NCI-H345 (cell line): ENCODE results near the gene RBP4.

Experiments
- DNase-seq: peaks from one replicate; lab custom pipeline; 2025; lab: John Stamatoyannopoulos, UW

RBP4 gene

DNA sequence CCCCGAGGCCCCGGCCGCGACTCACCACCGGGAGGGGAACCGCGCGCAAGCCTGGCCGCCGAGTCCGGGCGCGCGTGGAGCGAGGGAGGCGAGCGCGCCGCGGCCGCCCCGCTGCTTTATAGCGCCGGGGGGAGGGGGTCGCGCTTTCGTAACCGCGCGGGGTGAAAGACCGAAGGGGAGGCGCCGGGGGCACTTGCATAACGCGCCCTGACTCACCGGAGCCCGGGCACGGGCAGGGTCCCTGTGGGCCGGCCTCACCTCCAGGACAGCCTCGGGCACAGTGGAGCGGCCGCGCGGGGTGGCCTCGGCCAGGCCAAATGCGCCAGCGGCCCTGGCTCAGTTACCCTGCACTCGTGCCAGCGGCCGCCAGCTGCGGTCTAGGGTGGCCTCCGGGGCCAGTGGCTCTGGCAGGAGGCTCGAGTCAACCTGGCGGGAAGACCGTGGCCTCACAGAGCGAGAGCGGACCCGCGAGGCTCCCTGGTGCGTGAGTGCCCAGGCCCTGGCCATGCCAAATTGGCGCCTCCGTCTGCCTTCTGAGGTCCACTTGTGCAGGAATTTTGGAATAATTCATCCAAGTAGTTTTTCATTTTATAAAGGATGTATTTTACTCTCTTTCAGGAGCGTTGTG is at the start of gene RBP4:
RBP4 (minus strand) TSS at position 90 of the 628 bp plus-strand sequence. CDS start 207 bp downstream, outside the sequence.
- DNase-seq, result no peak

DNA sequence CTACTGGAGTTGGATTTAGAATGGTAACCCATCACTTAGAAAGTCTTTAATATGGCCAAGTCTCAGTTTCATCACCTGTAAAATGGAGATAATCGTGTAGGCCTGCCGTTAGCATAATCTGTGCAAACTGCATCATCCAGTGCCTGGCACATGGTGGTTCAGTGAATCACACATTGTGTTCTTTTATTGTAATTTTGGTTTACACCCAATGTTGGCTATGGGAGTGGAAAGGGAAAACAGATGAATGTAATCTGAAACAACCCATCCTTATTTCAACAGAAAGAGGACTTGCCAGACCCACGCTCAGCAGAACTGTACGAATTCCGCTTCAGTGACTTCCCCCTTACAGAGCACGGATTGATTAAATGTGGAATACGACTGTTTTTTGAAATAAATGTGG is 38.8 kb upstream of the RBP4 start:
- no peak for DNase-seq

DNA sequence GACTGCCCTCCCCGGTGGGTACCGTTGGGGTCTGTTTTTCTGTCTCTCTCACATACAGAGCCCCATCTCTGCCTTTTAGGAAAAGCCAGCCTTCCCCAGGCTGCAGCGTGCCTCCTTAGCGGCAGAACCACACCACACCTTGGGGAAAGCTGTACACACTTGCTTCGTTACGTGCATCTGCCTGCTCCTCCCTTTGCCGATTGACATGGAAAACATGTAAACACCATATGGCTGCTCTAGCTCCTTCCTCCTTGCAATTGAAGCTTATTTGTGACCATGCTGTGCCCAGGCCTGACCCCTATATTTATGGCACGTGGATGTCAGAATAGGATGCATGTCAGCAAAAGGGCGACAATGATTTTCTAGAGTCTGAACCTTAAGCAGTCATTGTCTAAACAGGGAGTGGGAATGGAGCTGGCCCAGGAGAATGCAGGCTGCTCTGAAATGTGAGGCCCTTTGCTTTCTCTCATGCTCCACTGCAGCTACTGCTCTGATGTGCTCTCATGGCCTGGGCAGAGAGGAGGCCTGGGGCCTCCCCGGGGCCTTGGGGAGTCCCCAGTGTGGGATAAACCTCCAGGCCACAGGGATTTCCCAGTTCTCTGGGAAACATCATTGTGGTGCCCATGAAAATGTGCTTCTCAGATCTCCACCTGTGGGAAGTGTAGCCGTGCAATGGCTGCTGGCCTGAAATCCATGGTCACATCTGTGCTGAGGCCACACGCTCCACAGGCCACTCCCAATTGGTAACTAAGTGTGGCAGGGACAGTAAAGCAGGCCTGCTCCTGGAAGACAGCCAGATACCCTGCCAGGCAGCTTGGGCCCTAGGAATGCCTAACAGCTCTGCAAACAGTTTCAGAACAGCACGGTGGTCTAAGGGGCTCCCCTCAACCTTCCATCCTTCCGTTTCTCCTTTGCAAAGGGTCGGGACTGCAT is 29.9 kb upstream of the RBP4 start:
- peak; percentile 5 for DNase-seq

DNA sequence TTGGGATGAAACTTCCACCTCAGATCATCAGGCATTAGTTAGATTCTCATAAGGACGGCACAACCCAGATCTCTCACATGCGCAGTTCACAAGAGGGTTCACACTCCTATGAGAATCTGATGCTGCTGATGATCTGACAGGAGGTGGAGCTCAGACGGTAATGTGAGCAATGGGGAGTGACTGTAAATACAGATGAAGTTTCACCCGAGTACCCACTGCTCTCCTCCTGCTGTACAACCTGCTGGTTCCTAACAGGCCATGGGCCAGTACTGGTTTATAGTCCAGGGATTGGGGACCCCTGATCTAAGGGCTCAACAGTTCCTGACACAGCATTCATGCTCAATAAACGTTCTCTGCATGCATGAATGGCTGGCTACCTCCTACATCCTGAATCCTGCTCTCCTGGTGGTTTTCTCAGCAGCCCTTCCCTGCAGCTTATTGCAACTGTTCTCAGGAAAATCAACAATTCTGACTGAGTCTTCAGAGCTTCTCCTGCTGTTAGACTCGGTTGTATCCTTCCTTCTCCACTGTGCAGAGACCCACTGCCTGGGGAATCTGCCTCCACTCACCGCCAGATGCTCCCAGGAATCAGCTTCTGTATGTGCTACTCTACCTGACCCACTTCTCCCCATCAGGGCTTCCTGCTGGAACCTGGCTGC is 28.7 kb upstream of the RBP4 start:
- no peak for DNase-seq

DNA sequence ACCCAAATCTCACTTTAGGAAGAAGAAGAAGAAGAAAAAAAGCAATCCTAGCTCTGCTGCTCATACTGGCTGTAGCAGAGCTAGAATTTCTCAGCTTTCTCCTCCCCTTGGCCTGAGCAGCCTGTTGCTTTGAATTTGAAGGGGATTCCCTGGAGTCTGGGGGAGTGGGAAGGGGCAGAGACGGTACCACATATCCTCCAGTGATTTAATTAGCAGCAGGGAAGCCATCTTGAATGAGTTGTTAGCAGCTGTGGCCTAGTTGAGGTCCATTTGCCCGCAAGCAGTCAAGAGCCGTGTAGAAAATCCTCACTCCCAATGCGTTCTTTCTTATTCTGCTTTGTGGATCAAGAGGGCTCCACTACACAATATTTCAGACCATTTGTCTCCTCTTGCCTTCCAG is 27.8 kb upstream of the RBP4 start:
- DNase-seq, result no peak

DNA sequence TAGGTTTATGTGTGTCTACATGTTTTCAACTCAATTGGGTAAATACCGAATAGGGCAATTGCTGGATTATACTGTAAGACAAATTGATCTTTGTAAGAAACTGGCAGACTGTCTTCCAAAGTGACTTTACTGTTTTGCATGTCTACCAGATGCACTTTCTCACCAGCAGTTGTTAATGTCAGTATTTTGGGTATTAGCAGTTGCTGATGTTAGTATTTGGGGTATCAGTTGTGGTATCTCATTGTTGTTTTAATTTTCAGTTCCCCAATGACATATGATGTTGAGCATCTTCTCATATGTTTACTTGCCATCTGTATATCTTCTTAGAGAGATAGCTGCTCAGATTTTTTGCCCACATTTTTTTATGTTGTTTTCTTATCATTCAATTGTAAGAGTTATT is 21.9 kb upstream of the RBP4 start:
- DNase-seq, result no peak

DNA sequence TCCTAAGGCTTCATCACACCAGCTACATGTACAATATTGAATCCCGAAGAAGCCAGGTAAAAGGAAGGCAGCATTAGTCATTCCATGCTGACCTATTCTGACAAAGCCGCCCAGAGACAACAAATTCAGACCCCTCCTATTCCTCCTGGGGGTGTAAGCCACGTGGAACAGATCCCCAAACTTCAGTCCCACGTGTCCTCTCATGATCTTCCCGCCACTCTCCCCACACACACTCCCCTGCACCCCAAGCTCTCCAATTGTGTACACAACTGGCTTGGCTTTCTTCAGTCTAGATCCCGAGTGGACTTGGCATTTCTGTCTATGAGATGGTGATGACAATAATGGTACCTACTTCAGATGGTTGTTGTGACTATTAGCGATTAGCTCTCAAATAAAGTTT is 19.9 kb upstream of the RBP4 start:
- DNase-seq, result no peak

DNA sequence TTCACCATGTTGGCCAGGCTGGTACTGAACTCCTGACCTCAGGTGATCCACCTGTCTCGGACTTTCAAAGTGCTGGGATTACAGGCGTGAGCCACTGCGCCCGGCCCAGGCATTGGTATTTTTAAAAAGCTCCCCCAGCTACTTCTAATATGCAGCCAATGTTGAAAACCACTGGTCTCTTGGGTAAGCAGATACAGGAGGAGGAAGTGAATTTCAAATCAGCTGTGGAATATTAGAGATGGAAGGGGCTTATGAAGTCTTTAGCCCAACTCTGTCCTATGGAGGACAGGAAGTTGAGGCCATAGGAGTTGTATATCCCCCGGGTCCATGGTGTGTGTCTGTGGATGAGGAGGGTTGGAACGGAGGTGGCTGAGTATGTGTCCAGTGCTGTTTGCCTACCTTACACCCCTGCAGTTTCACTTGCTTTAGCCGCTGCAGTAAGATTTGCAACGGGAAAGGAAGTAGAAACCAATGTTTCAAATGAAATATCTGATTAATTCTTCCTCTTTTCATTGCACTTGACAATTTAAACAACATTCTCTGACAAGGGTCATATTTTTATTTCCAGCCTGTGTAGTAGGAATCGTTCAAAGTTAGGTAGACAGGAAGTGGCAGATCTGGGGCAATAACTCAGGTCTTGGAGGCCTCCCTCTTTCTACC is 14.7 kb upstream of the RBP4 start:
- no peak for DNase-seq

DNA sequence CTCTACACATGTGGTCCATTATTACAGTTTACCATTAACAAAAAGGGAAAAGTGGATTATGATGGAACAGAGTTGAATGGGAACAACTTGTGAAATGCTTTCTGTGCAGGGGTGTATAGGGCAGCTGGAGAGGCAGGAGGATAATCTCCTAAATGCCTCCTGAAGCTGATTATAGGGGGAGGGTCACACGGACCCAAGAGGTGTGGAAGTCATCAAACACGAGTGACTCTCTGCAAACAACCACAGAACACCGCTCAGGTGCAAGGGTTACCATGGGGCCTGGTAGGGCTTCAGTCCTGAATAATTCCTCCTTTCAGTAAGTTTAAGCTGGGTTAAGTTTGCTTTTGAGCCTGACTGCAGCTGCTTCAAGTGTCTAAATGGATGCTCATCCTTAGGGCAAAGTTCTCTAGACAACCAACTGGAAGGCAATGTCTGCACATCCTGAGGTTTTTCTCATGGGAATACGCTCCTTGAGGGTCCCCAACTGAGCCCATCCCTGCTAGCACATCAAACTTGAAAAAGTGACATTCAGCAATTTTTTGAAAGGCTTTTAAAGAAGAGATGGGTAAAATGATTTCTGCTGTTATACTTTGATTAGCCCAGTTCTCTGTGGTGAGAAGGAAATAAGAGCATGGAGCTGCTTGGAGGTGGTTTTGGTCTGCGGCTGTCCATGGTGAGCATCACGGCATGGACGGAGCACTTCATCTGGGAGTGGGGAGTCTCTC is 13.2 kb upstream of the RBP4 start:
- DNase-seq, result no peak

DNA sequence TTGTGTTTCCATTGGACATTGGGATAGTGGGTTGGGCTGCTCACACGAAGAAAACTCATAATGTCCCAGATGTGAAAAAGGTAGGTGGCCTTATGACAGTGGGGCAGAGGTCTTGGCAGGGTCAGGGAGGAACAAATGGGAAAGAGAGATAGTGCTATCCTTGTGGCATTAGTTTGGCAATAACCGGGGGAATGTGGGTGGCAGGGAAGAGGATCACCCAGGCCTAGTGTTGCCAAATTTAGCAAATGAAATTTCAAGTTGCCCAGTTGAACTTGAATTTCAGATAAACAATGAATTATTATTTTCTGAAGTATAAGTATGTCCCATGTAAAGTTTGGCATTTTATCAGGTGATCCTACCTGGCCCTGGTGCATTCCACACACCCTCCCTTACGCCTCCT is 12.1 kb upstream of the RBP4 start:
- no peak for DNase-seq

DNA sequence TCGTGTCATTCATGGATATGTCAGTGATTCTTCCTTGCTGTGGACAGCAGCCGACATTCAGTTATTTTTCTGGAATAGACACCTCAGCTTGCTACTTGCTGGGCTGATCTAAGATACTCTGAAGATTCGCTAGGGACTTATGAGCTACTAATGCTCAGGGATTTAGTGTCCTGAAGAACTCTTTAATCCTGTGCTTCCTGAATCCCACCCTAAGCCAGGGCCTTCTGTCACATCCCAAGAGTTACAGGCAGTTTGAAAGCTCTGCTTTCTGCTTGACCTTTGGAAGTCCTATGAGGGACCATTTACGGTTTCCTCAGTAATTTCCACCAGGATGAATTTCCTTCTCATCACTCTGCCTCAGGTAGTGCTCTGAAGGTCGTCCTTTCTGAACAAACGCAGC is 11.3 kb upstream of the RBP4 start, which contains the start of gene PDE6C:
PDE6C (plus strand) TSS at position 227 of the 400 bp plus-strand sequence. CDS start 189 bp downstream, outside the sequence.
- DNase-seq, result no peak

DNA sequence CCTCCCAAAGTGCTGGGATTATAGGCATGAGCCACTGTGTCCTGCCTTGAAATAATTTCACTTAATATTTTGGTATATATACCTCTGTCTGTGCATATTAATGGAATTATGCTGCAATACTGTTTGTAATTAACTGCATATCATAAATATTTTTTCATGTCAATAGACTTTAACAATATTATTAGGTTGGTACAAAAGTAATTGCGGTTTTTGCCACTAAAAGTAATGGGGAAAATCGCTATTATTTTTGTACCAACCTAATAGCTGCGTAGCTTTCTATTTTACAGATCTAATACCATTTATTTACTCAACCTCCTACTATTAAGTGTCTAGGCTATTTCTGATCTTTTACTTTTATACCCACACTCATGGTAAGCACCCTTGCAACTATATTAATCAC is 7.4 kb upstream of the RBP4 start:
- DNase-seq, result no peak

DNA sequence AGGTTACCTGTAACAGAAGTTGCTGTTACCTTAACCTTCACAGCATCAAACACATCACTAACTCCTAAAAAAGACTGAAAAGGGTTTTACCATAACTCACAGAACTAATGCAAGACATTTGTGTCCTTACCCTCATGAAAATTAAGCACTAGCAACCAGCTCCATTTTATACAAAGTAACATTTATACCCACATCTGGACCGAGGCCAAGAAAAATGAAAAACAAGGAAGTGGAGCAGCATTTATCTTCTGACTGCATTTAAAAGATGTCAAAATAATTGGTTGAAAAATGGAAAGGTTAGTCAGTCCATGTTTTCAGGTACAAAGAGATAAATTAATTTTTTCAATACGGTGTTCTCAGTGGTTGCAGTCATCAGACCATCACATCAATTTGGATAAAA is 3.1 kb upstream of the RBP4 start:
- DNase-seq, result no peak

DNA sequence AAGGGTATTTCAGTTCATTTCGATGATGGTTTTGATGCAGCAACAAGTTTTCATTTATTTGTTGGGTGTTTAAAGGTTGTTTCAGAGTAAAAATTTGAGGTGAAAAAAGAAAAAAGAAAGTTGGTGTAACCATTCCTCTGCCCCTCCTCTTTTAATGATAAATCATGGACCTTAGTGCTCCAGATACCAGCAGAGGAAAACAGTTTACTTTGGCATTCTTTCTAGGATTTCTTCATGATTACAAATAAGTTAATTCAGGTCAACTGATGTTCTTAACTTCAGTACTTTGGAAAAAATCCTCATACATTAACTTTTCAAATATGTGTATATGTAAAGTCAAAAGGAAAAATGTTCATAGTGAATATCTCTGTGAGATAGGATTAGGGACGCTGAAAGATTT is 2.0 kb upstream of the RBP4 start:
- DNase-seq, result no peak

DNA sequence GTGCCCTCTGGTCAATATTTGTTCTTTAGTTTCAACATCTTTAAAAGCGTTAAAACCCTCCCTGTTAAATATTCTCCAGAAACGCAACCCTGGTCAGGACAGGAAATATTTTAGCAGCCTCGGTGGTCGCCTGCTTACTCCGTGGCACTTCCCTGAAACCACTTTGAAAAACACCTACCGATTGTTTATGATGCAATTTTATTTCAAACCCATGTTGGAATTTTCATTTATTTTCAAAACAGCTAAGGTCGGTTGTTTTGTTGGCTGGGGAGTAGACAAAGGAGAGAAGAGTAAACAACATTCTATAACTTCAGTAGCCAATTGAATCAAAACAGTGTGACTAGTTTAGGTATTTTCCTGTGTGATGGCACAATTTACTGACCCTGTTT is 733 bp upstream of the RBP4 start:
- no peak for DNase-seq

DNA sequence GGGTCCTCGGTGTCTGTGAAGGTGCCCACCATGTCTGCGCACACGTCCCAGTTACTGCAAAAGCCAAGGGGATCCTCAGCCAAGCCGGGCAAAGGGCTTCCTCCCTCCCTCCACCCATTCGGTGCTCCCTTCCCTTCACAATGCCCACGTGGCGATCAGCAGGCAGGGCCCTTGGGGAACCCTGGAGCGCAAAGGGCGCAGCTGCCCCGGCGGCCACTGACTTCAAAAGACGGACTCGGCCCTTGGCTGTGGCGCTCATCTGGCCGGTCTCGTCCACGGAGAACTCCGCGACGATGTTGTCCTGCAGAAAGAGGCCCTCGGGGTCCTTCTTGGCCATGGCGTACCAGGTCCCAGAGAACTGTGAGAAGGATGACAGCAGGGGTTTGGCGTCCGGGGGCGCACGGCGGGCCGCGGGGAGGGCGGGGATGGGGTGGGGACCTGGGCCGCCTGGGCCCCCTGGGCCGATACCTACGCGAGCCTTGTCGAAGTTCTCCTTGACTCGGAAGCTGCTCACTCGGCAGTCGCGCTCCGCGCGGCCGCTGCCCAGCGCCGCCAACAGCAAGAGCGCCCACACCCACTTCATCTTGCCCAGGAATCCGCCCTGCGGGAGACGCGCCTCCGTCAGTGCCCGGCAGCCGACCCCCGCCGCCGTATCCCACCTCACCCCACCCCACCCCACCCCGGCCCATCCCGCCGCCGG is 439 bp downstream of the RBP4 start:
- DNase-seq, result no peak

DNA sequence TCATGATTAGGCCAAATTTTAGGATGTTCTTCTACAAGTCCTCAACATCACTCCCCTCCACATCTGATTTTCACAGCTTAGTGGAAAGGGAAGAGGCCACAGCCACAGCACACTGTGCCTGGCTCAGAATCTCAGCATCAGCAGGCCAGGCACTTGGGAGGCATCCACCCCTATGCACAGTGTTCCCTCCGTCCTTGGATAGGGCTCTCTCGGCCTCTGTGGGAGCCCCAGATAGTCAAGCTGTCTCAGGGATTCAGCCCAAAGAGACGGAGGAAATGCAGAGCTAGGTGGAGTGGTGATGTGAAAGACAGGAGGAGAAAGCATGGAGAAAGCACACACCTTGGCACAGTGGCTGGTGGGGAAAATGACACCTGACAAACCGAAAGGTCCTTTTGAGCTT is 1.3 kb downstream of the RBP4 start:
- no peak for DNase-seq

DNA sequence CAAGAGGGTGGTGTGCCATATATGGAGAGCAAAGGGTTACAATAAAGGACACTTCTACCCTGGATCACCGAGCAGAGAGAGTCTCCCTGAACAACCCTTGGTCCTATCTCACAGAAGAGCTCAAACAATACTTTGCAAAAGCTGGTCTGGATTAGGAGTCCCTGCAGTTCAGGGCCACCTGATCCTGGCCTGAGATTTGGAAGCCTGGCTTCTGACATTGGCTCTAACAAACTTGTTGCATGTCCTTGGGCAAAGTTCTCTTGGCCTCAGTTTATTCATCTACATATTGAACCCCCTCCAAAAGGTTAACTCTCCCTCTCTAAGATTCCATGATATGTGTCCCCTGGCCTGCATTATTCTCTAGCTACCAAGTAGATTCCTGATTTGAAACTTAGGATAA is 1.7 kb downstream of the RBP4 start:
- DNase-seq, result no peak

DNA sequence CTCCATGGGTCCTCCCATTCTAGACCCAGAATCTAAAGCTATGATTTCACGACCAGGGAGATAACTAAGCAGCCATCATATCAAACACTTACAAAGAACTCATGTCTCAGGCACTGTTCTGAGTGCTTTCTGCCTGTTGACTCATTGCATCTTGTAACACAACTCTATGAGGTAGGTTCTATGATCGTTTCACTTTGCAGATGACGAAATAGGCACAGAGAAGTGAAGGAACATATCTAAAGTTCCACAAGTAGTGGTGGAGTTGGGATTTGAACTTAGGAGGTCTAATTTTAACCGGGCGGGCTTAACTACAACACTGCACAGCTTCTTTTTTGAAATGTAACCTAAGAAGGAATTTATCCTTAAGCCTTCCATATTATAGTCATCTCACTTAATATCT is 2.9 kb downstream of the RBP4 start:
- no peak for DNase-seq

DNA sequence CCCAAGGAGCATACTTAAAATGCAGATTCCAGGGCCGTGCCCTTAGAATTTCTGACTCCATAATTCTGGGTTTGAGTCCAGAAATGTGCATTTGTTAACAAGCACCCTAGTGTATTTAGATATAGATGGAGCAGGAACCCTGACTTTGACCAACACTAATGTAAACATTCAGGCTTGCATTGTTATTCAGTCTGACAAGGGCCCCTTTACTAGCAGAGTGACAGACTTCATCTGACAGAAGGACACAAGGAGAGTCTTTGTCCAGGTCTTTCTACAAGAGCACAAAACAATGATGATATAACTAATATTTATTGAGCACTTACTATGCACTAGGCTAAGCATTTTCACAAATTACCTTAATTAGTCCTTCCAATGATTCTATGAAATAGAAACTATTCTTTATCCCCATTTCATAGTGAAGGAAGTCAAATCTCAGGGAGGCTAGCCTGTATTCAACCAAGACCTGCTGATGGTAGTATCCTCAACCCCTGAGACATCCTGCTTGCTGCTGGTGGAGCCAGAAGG is 3.9 kb downstream of the RBP4 start:
- no peak for DNase-seq

DNA sequence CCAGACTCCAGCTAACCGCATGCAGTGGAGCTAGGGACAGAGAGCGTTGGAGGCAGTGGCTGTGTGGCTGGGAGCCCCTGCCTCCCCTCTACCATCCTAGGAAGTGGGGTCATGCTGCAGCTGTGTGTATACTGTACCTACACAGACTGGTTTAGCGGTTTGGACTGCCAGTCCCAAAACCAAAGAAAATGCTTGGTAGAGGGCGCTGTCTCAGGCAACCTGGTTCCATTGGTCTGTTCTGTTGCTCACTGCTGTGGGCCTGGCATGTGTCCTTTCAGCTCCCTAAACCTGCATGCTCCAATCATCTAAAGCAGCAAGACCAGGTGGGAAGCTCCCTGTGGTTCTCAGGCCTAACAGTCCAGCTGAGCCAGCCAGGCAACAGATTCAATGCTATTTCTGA is 4.5 kb downstream of the RBP4 start:
- DNase-seq, result no peak
